Adrenal gland (tissue), 12 donors: Measurements from ENCODE around the gene PACRG. TPM values are rescaled to one million over a fixed set of nuclear protein-coding genes. Genes with fewer than 3 reads are reported as not detected.
"Not testable (repeated sequence)": the region's sequence is repeated elsewhere in the genome, so short reads cannot be mapped to it uniquely, and the experiment has no call there.

Experiments
- DNase-seq, 7 donors: peaks; one replicate each; pipeline ENCODE4 v3.0.0-alpha.2; 2019 to 2020
- H3K27ac ChIP-seq, 5 donors: fragments of 200-600 bp; sonication (generic) in 4 of 5; 1 replicate in 3 of 5; 2 replicates in 2 of 5; pipeline versions ENCODE4 v1.5.1 to v1.8.0; 2016 to 2020; ENCODE audit warnings: mild to moderate bottlenecking in 1 of 5
- H3K27me3 ChIP-seq: fragments of 200-600 bp; 2 replicates; pipeline ENCODE4 v1.8.0; 2021
- H3K36me3 ChIP-seq, 2 donors: fragments of 200-600 bp; replicated peaks in 1 of 2; 1 replicate in 1 of 2; 2 replicates in 1 of 2; pipeline versions ENCODE4 v1.5.1 to v1.8.0; 2018 to 2022
- H3K4me1 ChIP-seq, 2 donors: fragments of 200-600 bp; replicated peaks in 1 of 2; 1 replicate in 1 of 2; 2 replicates in 1 of 2; pipeline versions ENCODE4 v1.5.1 to v1.8.0; 2018 to 2021
- H3K4me3 ChIP-seq, 4 donors: fragments of 200-600 bp; sonication (generic) in 3 of 4; one replicate each; pipeline ENCODE4 v1.5.1; 2016 to 2018
- H3K9me3 ChIP-seq, 3 donors: fragments of 200-600 bp; sonication (generic) in 1 of 3; replicated peaks in 1 of 3; 1 replicate in 2 of 3; 2 replicates in 1 of 3; pipeline versions ENCODE4 v1.5.1 to v1.8.0; 2016 to 2021
- POLR2A ChIP-seq, 2 donors: fragments of 450-650 bp; IDR thresholded peaks; one replicate each; pipeline ENCODE4 v1.6.1; 2017; ENCODE audit warnings: antibody characterized with exemption in 2 of 2, mild to moderate bottlenecking in 2 of 2, moderate library complexity in 1 of 2
- WGBS, 4 donors: extraction: QIAGEN DNeasy Blood & Tissue Kit in 2 of 4; methylation state at CpG; one replicate each; pipeline versions ENCODE4 v1.1.5 to v1.1.7; 2013 to 2017; 5-methylcytosine and 5-hydroxymethylcytosine counted together
- intact Hi-C, 2 donors: fragments of 100-400 bp; cut with DNase I; formaldehyde crosslinking; loops; one replicate each; pipeline versions ENCODE4 v1.14.1 to v1.15.0; 2022 to 2023
- polyA plus RNA-seq, 3 donors: library from polyadenylated mRNA; stranded (reverse); fragments of 200-250 nt in 2 of 3; fragments of 350-450 nt in 1 of 3; fragmentation: Illumina TruSeq in 1 of 3; extraction: RNeasy Lipid Tissue Mini Kit (QIAGEN cat#74804) in 1 of 3; gene quantifications; one replicate each; pipeline ENCODE4 v1.2.3, GENCODE V29; 2013 to 2014
- total RNA-seq, 9 donors: library from RNA; depleted of rRNA in 4 of 9; stranded (reverse); fragments of >200 nt in 4 of 9; fragments of 120-200 nt in 1 of 9; fragmentation: NEBNext Ultra II Directional in 1 of 9; extraction: Animal tissue kit (Norgen Biotek cat#: 25700) in 1 of 9; gene quantifications; one replicate each; pipeline versions ENCODE4 v1.1.0 to v1.2.4, GENCODE V29; 2013 to 2023
- TF ChIP-seq, protein P1 (sequence below), 6 experiments: fragments of 450-650 bp in 4 of 6; fragments of 200-600 bp in 2 of 6; sonication (generic) in 1 of 6; IDR thresholded peaks; 1 replicate in 5 of 6; 2 replicates in 1 of 6; pipeline versions ENCODE4 v1.5.1 to v1.8.0; 2016 to 2021; ENCODE audit warnings: antibody characterized with exemption in 6 of 6, mild to moderate bottlenecking in 2 of 6, moderate library complexity in 1 of 6
- donor health status: healthy with polysubstance abuse.
- donor health status: Bipolar disorder and iron deficiency.
- donor health status: DM: yes; HTN: yes; CAD: no.
- donor health status: DM: no; HTN: no; CAD: no.
- donor health status: DM: no; HTN: no; CAD: no.
- donor health status: DM: yes; HTN: yes; CAD: no.

The PACRG gene
- total and polyA plus RNA-seq, 12 donors, result 0.18 to 6.1 (median 1.4) TPM

DNA sequence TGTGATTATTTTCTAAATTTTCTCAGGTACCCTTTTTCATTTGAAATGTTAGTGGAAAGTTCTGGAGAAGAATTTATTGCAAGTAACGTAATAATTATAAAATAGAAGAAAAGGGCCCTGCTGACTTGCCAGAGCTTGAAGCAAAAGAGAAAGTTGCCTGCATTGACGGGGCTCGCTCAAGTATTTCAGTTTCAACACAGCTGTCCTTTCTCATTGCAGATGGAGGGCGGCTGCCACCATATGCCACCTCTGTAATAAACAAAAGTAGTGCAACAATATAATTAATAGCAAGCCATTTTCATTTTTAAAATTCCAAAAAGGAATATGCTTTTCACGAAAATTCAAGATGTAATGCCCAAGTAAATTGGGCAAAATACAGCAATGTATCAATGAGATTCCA lies 246.2 kb downstream of the PACRG start:
- no peak for DNase-seq
- no peaks in the 10 kb centered on the region for H3K27me3 ChIP-seq
- TF ChIP-seq, protein P1, sequence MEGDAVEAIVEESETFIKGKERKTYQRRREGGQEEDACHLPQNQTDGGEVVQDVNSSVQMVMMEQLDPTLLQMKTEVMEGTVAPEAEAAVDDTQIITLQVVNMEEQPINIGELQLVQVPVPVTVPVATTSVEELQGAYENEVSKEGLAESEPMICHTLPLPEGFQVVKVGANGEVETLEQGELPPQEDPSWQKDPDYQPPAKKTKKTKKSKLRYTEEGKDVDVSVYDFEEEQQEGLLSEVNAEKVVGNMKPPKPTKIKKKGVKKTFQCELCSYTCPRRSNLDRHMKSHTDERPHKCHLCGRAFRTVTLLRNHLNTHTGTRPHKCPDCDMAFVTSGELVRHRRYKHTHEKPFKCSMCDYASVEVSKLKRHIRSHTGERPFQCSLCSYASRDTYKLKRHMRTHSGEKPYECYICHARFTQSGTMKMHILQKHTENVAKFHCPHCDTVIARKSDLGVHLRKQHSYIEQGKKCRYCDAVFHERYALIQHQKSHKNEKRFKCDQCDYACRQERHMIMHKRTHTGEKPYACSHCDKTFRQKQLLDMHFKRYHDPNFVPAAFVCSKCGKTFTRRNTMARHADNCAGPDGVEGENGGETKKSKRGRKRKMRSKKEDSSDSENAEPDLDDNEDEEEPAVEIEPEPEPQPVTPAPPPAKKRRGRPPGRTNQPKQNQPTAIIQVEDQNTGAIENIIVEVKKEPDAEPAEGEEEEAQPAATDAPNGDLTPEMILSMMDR (IDR thresholded peaks at IDR 0.05), result no peak
- TF ChIP-seq POLR2A (IDR thresholded peaks at IDR 0.05), result no peak
- H3K4me3 ChIP-seq, result no peak overlapping the region
- H3K36me3 ChIP-seq, result no peaks in the 10 kb centered on the region
- no peak overlapping the region for H3K27ac ChIP-seq
- H3K4me1 ChIP-seq, result no peaks in the 10 kb centered on the region
- no peaks in the 10 kb centered on the region for H3K9me3 ChIP-seq
- 82 to 91% (median 85%) methylated on average over 5 of the region's 5 CpGs for WGBS, 4 donors
- intact Hi-C loops, result no loop called here

DNA sequence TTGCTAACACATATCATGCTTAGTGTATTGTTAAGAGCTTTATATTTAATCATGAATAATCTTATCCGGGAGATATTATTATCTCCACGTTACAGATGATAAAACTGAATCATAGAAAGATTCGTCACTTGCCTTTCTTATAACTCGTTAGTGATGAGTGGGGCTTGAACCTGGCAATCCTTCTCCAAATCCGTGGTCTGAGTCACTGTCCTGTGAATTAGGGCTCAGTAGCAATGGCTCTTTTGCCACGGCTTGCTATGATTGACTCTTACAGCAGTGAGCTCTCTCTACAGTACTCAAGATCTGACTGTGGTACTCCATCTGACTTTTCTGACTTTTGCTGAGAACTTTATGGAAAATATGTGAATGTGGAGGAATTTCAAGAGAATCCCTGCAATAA lies 246.9 kb downstream of the PACRG start:
- DNase-seq, result no peak

DNA sequence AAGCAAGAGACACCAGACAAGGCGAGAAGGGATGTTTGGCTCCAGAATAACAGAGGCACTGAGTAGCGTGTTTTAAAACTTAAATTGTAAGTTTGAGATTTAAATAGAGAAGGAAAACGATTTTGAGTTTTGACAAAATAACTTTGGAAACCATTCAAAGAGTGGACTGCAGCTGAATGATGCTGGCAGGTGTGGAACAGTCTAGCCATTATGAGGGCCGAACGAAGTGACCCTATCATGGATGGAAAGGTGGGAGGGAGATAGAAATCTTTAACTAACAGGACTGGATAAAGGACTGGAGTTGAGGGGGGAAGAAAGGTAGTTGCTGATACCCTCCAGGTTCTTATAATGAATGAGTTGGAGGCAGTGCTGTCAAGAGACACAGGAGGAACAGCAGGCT lies 248.4 kb downstream of the PACRG start:
- H3K4me3 ChIP-seq, result no peak overlapping the region
- DNase-seq, result no peak
- no peaks in the 10 kb centered on the region for H3K9me3 ChIP-seq
- no peaks in the 10 kb centered on the region for H3K27me3 ChIP-seq
- no peaks in the 10 kb centered on the region for H3K4me1 ChIP-seq
- no peak overlapping the region for H3K27ac ChIP-seq
- intact Hi-C loops, result no loop called here
- TF ChIP-seq, protein P1 (IDR thresholded peaks at IDR 0.05), result no peak
- no peak for TF ChIP-seq POLR2A (IDR thresholded peaks at IDR 0.05)
- WGBS, 4 donors, result 71 to 79% (median 79%) methylated on average over 5 of the region's 5 CpGs
- no peaks in the 10 kb centered on the region for H3K36me3 ChIP-seq

More for the DNA sequence above, 246.9 kb downstream of the PACRG start:
- TF ChIP-seq, protein P1 (IDR thresholded peaks at IDR 0.05), result no peak
- no peak for TF ChIP-seq POLR2A (IDR thresholded peaks at IDR 0.05)
- Histone ChIP-seq H3K27ac (no peak overlapping the region), H3K36me3 (no peaks in the 10 kb centered on the region), H3K27me3 (no peaks in the 10 kb centered on the region), H3K4me3 (no peak overlapping the region), H3K4me1 (no peaks in the 10 kb centered on the region), H3K9me3 (no peaks in the 10 kb centered on the region)
- WGBS, 4 donors, result 64 to 77% (median 73%) methylated on average over 6 of the region's 6 CpGs
- intact Hi-C loops, result no loop called here

DNA sequence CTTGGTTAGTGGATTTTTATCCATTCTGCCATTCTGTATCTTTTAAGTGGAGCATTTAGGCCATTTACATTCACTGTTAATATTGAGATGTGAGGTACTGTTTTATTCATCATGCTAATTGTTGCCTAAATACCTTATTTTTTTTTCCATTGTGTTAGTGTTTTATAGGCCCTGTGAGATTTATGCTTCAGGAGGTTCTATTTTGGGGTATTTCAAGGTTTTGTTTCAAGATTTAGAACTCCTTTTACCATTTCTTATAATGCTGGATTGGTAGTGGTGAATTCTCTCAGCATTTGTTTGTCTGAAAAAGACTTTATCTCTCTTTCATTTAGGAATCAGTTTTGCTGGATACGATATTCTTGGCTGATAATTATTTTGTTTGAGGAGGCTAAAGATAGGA lies 255.5 kb downstream of the PACRG start:
- DNase-seq, H3K27ac ChIP-seq, H3K4me1 ChIP-seq, H3K36me3 ChIP-seq, H3K27me3 ChIP-seq, H3K9me3 ChIP-seq, H3K4me3 ChIP-seq, intact Hi-C loops: not testable (repeated sequence)
- 92 to 100% (median 94%) methylated on average over 1 of the region's 1 CpG for WGBS, 4 donors

DNA sequence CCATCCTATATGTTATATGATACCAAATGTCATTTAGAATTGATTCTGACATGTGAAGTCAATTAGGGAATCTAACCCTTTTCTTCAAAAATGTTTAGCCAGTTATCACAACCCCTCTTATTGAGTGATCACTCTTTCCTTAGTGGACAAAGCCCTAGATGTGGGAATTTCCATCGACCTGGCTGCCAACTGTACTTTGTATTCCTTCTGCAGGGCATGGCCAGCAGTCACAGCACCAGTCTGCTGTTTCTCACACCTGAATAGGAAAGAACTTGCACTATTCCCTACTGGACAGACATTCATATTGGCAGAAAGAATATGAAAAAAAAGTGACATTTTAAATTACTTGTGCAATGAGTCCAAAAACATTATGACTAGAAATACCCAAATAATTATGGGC lies 271.0 kb downstream of the PACRG start:
- Histone ChIP-seq H3K27ac (no peak overlapping the region), H3K36me3 (no peaks in the 10 kb centered on the region), H3K4me3 (no peak overlapping the region), H3K27me3 (no peaks in the 10 kb centered on the region), H3K9me3 (no peaks in the 10 kb centered on the region), H3K4me1 (no peaks in the 10 kb centered on the region)
- no peak for DNase-seq
- TF ChIP-seq, protein P1 (IDR thresholded peaks at IDR 0.05), result no peak
- TF ChIP-seq POLR2A (IDR thresholded peaks at IDR 0.05), result no peak
- 44 to 73% (median 59%) methylated on average over 1 of the region's 1 CpG for WGBS, 4 donors
- intact Hi-C loops, result no loop called here
